Esophagus muscularis mucosa (tissue), 3 donors: ENCODE measurements around the gene MT1F.

ENCODE experiments used
- POLR2A ChIP-seq: fragments of 450-650 bp; IDR thresholded peaks from one replicate; pipeline ENCODE4 v1.6.1; 2017; ENCODE audit warnings: antibody characterized with exemption, moderate library complexity, mild to moderate bottlenecking, low read depth
- POLR2AphosphoS5 ChIP-seq, 2 donors: sonication (generic); formaldehyde crosslinking; IDR thresholded peaks; one replicate each; pipeline ENCODE4 v1.6.1; 2017; ENCODE audit warnings: antibody characterized with exemption in 2 of 2
- TF ChIP-seq, protein P1 (sequence below), 3 experiments: fragments of 200-600 bp in 2 of 3; fragments of 450-650 bp in 1 of 3; sonication (generic) in 2 of 3; IDR thresholded peaks; one replicate each; pipeline ENCODE4 v1.5.1; 2017 to 2019; ENCODE audit warnings: antibody characterized with exemption in 3 of 3, mild to moderate bottlenecking in 2 of 3, moderate library complexity in 1 of 3

DNA sequence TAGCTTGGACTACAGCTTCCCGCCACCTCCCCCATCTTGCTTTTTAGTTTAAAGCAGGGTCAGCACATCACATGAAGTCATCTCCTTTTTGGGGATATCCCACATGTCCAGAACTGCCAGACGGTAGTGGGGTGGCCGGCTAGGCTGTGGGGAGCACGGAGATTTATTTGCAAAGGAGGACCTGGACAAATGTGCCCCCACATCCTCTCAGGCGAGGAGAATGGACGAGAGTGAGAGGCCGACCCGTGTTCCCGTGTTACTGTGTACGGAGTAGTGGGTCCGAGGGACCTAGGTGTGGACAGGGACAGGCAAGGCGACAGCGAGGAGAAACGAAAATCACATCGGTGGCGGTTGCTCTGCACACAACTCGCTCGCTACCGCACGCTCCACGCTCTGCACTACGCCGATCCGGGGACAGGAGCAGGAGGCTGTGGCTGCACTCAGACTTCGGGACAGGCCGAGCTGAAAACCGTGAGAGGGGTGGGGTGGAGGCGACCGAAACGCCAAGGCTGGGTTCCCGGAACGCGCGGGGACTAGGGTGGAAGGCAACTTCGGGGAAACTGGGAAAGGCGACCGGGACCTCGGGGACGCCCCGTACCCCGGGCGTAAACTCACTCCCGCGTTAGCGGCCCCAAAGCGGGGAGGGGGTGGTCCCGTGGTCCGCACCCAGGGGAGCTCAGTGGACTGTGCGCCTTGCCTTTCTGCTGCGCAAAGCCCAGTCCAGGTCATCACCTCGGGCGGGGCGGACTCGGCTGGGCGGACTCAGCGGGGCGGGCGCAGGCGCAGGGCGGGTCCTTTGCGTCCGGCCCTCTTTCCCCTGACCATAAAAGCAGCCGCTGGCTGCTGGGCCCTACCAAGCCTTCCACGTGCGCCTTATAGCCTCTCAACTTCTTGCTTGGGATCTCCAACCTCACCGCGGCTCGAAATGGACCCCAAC lies 19.7 kb upstream of the MT1F start, which contains the start of gene MT1A:
- TF ChIP-seq, protein P1, sequence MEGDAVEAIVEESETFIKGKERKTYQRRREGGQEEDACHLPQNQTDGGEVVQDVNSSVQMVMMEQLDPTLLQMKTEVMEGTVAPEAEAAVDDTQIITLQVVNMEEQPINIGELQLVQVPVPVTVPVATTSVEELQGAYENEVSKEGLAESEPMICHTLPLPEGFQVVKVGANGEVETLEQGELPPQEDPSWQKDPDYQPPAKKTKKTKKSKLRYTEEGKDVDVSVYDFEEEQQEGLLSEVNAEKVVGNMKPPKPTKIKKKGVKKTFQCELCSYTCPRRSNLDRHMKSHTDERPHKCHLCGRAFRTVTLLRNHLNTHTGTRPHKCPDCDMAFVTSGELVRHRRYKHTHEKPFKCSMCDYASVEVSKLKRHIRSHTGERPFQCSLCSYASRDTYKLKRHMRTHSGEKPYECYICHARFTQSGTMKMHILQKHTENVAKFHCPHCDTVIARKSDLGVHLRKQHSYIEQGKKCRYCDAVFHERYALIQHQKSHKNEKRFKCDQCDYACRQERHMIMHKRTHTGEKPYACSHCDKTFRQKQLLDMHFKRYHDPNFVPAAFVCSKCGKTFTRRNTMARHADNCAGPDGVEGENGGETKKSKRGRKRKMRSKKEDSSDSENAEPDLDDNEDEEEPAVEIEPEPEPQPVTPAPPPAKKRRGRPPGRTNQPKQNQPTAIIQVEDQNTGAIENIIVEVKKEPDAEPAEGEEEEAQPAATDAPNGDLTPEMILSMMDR (IDR thresholded peaks at IDR 0.05): no peak
- TF ChIP-seq POLR2A (peak; percentile 48), POLR2AphosphoS5 (IDR thresholded peaks at IDR 0.05) (peak; percentile 82 to 89)
